ENCODE measurements around the gene CSTPP1. TPM values are rescaled to one million over a fixed set of nuclear protein-coding genes. Genes with fewer than 3 reads are reported as not detected.

Gene CSTPP1
- total RNA-seq, 1 donor from 2014 or later: 30.0 TPM

GRCh38 chr11:47171856-47172255, 235.3 kb downstream of the CSTPP1 start:
- DNase-seq (ENCODE audit: low spot score): no peak
- H3K4me3 Mint-ChIP-seq (ENCODE audit: unreplicated experiment): peak overlapping the region; percentile 16
- TF ChIP-seq, protein P1, sequence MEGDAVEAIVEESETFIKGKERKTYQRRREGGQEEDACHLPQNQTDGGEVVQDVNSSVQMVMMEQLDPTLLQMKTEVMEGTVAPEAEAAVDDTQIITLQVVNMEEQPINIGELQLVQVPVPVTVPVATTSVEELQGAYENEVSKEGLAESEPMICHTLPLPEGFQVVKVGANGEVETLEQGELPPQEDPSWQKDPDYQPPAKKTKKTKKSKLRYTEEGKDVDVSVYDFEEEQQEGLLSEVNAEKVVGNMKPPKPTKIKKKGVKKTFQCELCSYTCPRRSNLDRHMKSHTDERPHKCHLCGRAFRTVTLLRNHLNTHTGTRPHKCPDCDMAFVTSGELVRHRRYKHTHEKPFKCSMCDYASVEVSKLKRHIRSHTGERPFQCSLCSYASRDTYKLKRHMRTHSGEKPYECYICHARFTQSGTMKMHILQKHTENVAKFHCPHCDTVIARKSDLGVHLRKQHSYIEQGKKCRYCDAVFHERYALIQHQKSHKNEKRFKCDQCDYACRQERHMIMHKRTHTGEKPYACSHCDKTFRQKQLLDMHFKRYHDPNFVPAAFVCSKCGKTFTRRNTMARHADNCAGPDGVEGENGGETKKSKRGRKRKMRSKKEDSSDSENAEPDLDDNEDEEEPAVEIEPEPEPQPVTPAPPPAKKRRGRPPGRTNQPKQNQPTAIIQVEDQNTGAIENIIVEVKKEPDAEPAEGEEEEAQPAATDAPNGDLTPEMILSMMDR (IDR thresholded peaks at IDR 0.05; ENCODE audit: unreplicated experiment): no peak
- no peak overlapping the region for H3K27ac Mint-ChIP-seq (ENCODE audit: unreplicated experiment)
- H3K4me1 Mint-ChIP-seq (ENCODE audit: unreplicated experiment): peaks cover 20% of the 10 kb centered on the region
- peaks cover 9% of the 10 kb centered on the region for H3K27me3 Mint-ChIP-seq (ENCODE audit: unreplicated experiment)
- no peaks in the 10 kb centered on the region for H3K9me3 Mint-ChIP-seq (ENCODE audit: unreplicated experiment)
- peaks cover 44% of the 10 kb centered on the region for H3K36me3 Mint-ChIP-seq (ENCODE audit: low read depth, unreplicated experiment)

GRCh38 chr11:47172740-47173336, 236.3 kb downstream of the CSTPP1 start:
- no peak for DNase-seq (ENCODE audit: low spot score)
- TF ChIP-seq, protein P1 (IDR thresholded peaks at IDR 0.05; ENCODE audit: unreplicated experiment): no peak
- H3K27me3 Mint-ChIP-seq (ENCODE audit: unreplicated experiment): peaks cover 14% of the 10 kb centered on the region
- H3K4me3 Mint-ChIP-seq (ENCODE audit: unreplicated experiment): peak overlapping the region; percentile 47
- H3K9me3 Mint-ChIP-seq (ENCODE audit: unreplicated experiment): no peaks in the 10 kb centered on the region
- H3K27ac Mint-ChIP-seq (ENCODE audit: unreplicated experiment): peak overlapping the region; percentile 80
- H3K36me3 Mint-ChIP-seq (ENCODE audit: low read depth, unreplicated experiment): peaks cover 40% of the 10 kb centered on the region
- peaks cover 28% of the 10 kb centered on the region for H3K4me1 Mint-ChIP-seq (ENCODE audit: unreplicated experiment)

DNA sequence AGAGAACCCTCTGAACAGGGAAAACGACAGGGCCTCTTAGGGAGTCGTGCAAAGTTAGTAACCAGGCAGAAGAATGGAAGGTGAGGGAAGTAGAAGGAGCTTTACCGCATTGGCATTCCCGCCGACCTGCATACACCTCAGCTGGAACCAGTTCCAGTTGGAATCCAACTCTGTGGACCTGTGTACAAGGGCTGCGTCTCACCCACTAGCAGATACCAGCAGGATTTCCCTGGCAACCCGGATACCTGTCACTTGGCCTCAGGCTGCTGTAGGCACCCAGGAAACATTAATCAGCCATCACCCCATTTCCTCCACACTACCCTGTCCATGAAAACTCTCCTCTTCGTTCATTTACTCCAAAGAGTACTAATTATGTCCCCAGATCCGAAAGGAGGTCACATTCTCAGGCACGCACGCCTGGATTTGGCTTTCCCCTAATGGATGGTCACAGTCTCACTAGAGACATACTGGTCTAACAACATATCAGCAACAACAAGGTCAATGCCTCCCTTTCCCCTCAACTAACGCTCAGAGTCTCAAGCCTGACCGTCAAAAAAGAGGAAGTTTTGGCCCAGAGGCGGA, 239.3 kb downstream of the CSTPP1 start:
- H3K9me3 Mint-ChIP-seq (ENCODE audit: unreplicated experiment): no peaks in the 10 kb centered on the region
- peaks cover 29% of the 10 kb centered on the region for H3K4me1 Mint-ChIP-seq (ENCODE audit: unreplicated experiment)
- TF ChIP-seq, protein P1 (IDR thresholded peaks at IDR 0.05; ENCODE audit: unreplicated experiment): no peak
- no peak for DNase-seq (ENCODE audit: low spot score)
- H3K27me3 Mint-ChIP-seq (ENCODE audit: unreplicated experiment): peaks cover 17% of the 10 kb centered on the region
- peaks cover 37% of the 10 kb centered on the region for H3K36me3 Mint-ChIP-seq (ENCODE audit: low read depth, unreplicated experiment)
- peak overlapping the region; percentile 95 for H3K4me3 Mint-ChIP-seq (ENCODE audit: unreplicated experiment)
- peak overlapping the region; percentile 93 for H3K27ac Mint-ChIP-seq (ENCODE audit: unreplicated experiment)

GRCh38 chr11:47176328-47177228, 240.0 kb downstream of the CSTPP1 start, which contains the start of gene ARFGAP2:
Gene ARFGAP2, minus strand, starts transcription at chr11:47176879. Its CDS starts 26 bp downstream, at chr11:47176853.
- no peaks in the 10 kb centered on the region for H3K9me3 Mint-ChIP-seq (ENCODE audit: unreplicated experiment)
- H3K27ac Mint-ChIP-seq (ENCODE audit: unreplicated experiment): peak within 1 kb of the TSS; percentile 93
- H3K4me3 Mint-ChIP-seq (ENCODE audit: unreplicated experiment): peak within 1 kb of the TSS; percentile 95
- TF ChIP-seq, protein P1 (IDR thresholded peaks at IDR 0.05; ENCODE audit: unreplicated experiment): no peak
- H3K36me3 Mint-ChIP-seq (ENCODE audit: low read depth, unreplicated experiment): peaks cover 31% of the 10 kb centered on the region
- peaks cover 29% of the 10 kb centered on the region for H3K4me1 Mint-ChIP-seq (ENCODE audit: unreplicated experiment)
- peak; percentile 97 for DNase-seq (ENCODE audit: low spot score)
- H3K27me3 Mint-ChIP-seq (ENCODE audit: unreplicated experiment): peaks cover 17% of the 10 kb centered on the region

Data from endothelial cell (in vitro differentiated cells).